ENCODE data around the gene JAML.

The JAML gene

GRCh38 chr11:118149493-118149892 lies 75.3 kb downstream of the JAML start:
- TF ChIP-seq CTCF (IDR thresholded peaks at IDR 0.05): no peak

- TF ChIP-seq CTCF (IDR thresholded peaks at IDR 0.05): no peak
Measured at GRCh38 chr11:118148856-118149255, 76.0 kb downstream of the JAML start.

GRCh38 chr11:118148240-118148639 lies 76.6 kb downstream of the JAML start:
- no peak for TF ChIP-seq CTCF (IDR thresholded peaks at IDR 0.05)

- no peak for TF ChIP-seq CTCF (IDR thresholded peaks at IDR 0.05)
Measured at GRCh38 chr11:118147502-118147901, 77.3 kb downstream of the JAML start.

- no peak for TF ChIP-seq CTCF (IDR thresholded peaks at IDR 0.05)
Measured at GRCh38 chr11:118146554-118146953, 78.3 kb downstream of the JAML start.

GRCh38 chr11:118145285-118146227 lies 79.3 kb downstream of the JAML start:
- TF ChIP-seq CTCF (IDR thresholded peaks at IDR 0.05): peak; percentile 85

GRCh38 chr11:118144301-118145268 lies 80.2 kb downstream of the JAML start:
- no peak for TF ChIP-seq CTCF (IDR thresholded peaks at IDR 0.05)
